C4-2B (cell line): ENCODE data around the gene EVI5.

ENCODE experiments used
- H3K27ac ChIP-seq: fragments of 450-650 bp; 2 replicates; pipeline ENCODE4 v1.5.1; 2017
- CTCF ChIP-seq: fragments of 450-650 bp; conservative IDR thresholded peaks from 2 replicates; pipeline ENCODE4 v1.5.1; 2017; ENCODE audit warnings: mild to moderate bottlenecking
- ZFX ChIP-seq: fragments of 450-650 bp; IDR thresholded peaks from 2 replicates; pipeline ENCODE4 v1.6.1; 2017

Gene EVI5

GRCh38 chr1:92483610-92484471 is 301.1 kb downstream of the EVI5 start:
- no peak overlapping the region; the same call in 1 of the 2 replicates for H3K27ac ChIP-seq

GRCh38 chr1:92482665-92483609 is 302.0 kb downstream of the EVI5 start:
- no peak for TF ChIP-seq ZFX
- no peak for TF ChIP-seq CTCF
- no peak overlapping the region; the same call in 1 of the 2 replicates for H3K27ac ChIP-seq

More at GRCh38 chr1:92483610-92484471, 301.1 kb downstream of the EVI5 start:
- TF ChIP-seq CTCF, result no peak
- TF ChIP-seq ZFX, result no peak

- no peak overlapping the region for H3K27ac ChIP-seq
- no peak for TF ChIP-seq CTCF
Observed at GRCh38 chr1:92481971-92482664, 302.8 kb downstream of the EVI5 start.

GRCh38 chr1:92481599-92481925 is 303.3 kb downstream of the EVI5 start:
- H3K27ac ChIP-seq, result no peak overlapping the region
- TF ChIP-seq ZFX, result no peak
- TF ChIP-seq CTCF, result no peak

GRCh38 chr1:92480813-92481598 is 303.9 kb downstream of the EVI5 start:
- TF ChIP-seq CTCF (no peak), ZFX (no peak)
- H3K27ac ChIP-seq, result no peak overlapping the region

GRCh38 chr1:92480200-92480812 is 304.6 kb downstream of the EVI5 start:
- TF ChIP-seq CTCF (no peak), ZFX (no peak)
- H3K27ac ChIP-seq, result no peak overlapping the region
